Measurements from ENCODE around the gene SNAPC2.

DNA sequence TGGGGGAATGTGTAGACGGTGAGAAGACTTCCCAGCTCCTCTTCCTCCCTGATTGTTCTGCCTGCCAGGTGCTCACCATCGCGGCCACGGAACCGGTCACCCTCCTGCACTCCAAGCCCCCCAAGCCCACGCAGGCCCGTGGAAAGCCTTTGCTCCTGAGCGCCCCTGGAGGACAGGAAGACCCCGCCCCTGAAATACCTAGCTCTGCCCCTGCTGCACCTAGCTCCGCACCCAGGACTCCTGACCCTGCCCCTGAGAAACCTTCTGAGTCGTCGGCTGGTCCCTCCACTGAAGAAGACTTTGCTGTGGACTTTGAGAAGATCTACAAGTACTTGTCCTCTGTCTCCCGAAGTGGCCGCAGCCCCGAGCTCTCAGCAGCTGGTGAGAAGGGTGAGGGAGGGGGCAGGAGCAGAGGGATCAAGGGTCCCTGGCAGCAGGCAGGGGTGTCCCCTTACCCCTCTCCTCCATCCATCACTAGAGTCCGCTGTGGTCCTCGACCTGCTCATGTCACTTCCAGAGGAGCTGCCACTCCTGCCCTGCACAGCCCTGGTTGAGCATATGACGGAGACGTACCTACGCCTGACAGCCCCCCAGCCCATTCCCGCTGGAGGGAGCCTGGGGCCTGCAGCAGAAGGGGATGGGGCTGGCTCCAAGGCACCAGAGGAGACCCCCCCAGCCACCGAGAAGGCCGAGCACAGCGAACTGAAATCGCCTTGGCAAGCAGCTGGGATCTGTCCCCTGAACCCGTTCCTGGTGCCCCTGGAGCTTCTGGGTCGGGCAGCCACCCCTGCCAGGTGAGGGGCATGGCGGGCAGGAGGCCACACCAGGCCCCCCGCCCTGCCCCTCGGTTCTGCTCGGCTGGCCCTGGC is 2.1 kb downstream of the SNAPC2 start:
- TF ChIP-seq EZH2 (IDR thresholded peaks at IDR 0.05; ENCODE audit: borderline replicate concordance, low read length), result no peak
- TF ChIP-seq, protein P1, sequence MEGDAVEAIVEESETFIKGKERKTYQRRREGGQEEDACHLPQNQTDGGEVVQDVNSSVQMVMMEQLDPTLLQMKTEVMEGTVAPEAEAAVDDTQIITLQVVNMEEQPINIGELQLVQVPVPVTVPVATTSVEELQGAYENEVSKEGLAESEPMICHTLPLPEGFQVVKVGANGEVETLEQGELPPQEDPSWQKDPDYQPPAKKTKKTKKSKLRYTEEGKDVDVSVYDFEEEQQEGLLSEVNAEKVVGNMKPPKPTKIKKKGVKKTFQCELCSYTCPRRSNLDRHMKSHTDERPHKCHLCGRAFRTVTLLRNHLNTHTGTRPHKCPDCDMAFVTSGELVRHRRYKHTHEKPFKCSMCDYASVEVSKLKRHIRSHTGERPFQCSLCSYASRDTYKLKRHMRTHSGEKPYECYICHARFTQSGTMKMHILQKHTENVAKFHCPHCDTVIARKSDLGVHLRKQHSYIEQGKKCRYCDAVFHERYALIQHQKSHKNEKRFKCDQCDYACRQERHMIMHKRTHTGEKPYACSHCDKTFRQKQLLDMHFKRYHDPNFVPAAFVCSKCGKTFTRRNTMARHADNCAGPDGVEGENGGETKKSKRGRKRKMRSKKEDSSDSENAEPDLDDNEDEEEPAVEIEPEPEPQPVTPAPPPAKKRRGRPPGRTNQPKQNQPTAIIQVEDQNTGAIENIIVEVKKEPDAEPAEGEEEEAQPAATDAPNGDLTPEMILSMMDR (IDR thresholded peaks at IDR 0.05; ENCODE audit: low read length), result no peak
